GM10266 (cell line): ENCODE measurements around the gene ELP6.
"Not testable (repeated sequence)": the region's sequence is repeated elsewhere in the genome, so short reads cannot be mapped to it uniquely, and the experiment has no call there.

ENCODE experiments used
- DNase-seq: peaks from one replicate; pipeline ENCODE4 v3.0.0; 2012; ENCODE audit errors: extremely low spot score
- TF ChIP-seq, protein P1 (sequence below): IDR thresholded peaks from 2 replicates; pipeline ENCODE4 v1.5.1; 2012; ENCODE audit warnings: mild to moderate bottlenecking, low read depth; ENCODE audit not compliant: control insufficient read depth, insufficient read depth; ENCODE audit errors: missing control alignments

ELP6 gene

DNA sequence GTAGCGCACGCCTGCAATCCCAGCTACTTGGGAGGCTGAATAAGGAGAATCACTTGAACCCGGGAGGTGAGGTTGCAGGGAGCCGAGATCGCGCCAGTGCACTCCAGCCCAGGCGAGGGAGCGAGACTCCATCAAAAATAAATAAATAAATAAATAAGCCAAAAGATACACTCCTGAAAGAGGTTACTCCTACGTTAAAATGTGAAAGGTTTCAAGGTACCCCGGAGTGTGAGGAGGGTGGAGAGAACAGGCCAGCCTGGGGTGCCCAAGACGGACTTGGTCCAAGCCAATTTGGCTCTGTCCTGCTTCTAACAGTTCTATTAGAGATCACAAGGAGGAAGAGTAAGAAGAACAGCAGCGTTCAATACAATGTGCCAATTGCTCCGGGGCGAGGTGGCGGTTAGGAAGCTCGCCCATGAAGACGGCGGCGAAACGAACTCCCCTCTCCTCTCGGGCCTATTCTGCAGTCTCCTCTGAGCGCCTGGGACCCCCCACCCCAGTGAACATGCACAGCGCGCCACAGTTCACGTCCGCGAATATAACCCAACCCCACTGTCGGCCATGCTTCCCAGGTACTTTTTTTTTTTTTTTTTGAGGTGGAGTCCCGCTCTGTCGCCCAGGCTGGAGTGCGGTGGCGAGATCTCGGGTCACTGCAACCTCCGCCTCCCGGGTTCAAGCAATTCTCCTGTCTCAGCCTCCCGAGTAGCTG lies 942 bp downstream of the ELP6 start:
- TF ChIP-seq, protein P1, sequence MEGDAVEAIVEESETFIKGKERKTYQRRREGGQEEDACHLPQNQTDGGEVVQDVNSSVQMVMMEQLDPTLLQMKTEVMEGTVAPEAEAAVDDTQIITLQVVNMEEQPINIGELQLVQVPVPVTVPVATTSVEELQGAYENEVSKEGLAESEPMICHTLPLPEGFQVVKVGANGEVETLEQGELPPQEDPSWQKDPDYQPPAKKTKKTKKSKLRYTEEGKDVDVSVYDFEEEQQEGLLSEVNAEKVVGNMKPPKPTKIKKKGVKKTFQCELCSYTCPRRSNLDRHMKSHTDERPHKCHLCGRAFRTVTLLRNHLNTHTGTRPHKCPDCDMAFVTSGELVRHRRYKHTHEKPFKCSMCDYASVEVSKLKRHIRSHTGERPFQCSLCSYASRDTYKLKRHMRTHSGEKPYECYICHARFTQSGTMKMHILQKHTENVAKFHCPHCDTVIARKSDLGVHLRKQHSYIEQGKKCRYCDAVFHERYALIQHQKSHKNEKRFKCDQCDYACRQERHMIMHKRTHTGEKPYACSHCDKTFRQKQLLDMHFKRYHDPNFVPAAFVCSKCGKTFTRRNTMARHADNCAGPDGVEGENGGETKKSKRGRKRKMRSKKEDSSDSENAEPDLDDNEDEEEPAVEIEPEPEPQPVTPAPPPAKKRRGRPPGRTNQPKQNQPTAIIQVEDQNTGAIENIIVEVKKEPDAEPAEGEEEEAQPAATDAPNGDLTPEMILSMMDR, result no peak
- no peak for DNase-seq

DNA sequence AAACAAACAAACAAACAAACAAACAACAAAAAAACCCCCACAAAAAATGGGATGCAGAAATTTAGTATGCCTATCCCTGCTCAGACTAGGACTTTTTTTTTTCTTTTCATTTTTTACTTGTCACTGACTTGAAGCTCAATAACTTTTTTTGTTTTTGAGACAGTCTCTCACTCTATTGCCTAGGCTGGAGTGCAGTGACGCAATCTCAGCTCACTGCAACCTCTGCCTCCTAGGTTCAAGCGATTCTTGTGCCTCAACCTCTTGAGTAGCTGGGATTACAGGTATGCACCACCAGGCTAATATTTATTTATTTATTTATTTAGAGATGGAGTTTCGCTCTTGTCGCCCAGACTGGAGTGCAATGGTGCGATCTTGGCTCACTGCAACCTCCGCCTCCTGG lies 8.2 kb downstream of the ELP6 start:
- DNase-seq, result not testable (repeated sequence)

DNA sequence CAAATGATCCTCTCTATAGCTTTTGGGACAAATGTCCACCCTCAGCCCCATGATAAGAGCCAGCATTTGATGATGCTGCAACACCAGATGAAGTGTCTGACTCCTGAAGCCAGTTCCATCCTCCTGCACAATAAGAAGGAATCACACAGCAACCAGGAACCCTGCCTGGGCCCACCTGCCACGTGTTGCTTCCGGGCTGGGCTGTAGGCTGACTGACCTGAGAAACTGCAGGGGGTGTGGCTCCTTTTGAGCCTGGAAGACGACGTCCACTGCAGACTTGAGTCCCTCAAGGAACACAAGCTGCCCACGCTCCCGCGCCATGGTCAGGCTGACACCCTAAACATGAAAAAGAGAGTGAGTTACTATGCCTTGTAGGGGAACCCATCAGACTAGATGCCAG lies 9.4 kb downstream of the ELP6 start:
- TF ChIP-seq, protein P1, result no peak
- DNase-seq, result no peak

DNA sequence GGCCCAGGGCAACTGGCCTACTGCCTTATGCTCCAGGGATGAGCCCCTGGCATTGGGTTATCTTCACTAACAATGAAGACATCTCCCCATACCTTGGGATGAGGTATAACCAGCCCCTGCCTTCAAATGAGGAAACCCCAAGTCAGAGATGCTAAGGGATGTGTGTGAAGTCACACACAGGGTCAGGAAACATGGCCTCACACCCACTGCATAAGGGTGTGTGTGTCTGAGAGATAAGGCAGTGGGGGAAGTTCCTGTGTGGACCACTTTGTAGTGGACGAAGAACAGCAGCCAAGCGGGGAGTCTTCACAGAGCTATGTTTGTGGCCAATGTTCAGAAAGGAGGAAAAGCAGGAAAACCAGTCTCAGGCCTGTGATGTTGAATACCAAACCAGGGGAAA lies 10.5 kb downstream of the ELP6 start:
- TF ChIP-seq, protein P1, result no peak

DNA sequence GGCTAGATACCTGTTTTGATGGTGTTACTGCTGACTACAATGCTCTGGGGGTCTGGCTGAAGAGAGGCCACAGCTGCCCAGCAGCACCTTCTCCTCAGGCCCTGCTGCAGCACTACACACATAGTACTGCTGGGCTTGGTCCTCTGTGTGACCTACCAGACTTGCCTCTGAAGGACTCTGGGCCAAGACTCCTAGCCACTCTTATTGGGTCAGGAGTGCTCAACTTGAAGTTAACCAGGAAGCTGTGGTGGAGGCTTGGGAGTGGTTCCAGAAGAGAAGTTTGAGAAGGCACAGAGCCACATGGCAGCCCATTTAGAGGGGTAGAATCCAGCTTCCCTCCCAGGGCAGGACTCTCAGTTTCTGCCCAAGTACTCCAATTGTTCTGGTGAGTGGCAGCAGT lies 16.6 kb downstream of the ELP6 start:
- TF ChIP-seq, protein P1, result no peak
- DNase-seq, result no peak

More for the DNA sequence above, 10.5 kb downstream of the ELP6 start:
- no peak for DNase-seq

DNA sequence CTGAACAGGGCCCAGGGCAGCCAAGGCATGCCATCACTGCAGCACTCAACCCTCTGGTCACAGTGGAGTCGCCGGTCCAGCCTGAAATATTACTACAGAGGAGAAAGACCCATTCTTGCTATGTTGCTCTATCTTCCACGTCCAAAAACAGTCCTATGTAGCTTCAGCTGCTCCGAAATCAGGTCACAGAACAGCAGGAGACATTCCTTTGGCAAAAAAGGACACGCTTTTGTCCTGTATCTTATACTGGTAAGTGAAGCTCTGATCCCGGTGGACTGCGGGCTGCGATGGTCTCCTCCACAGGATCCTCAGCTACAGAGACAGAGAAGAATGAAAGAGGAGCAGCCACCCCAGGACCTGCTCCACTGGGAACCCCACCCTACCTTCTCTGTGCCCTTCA lies 17.6 kb downstream of the ELP6 start:
- no peak for DNase-seq
- TF ChIP-seq, protein P1, result no peak

DNA sequence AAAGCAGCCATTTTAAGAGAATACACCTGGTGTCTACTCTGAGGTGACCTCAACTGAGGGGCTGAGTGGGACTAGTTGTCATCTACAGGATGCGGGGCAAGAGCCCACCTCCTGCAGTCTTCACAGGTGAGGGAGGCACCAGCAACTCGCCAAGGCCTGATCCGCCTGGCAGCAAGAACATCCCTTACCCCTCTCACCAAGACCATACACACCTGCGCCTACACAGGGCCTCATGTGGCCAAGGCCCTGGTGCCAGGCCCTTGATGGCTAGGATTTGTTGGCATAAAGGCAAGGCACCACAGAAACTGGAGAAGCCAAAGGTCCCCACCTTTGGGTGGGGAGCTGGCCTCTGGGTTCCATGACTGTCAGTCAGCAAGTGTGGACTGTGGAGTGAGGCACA lies 18.4 kb downstream of the ELP6 start:
- no peak for DNase-seq
- TF ChIP-seq, protein P1, result no peak

DNA sequence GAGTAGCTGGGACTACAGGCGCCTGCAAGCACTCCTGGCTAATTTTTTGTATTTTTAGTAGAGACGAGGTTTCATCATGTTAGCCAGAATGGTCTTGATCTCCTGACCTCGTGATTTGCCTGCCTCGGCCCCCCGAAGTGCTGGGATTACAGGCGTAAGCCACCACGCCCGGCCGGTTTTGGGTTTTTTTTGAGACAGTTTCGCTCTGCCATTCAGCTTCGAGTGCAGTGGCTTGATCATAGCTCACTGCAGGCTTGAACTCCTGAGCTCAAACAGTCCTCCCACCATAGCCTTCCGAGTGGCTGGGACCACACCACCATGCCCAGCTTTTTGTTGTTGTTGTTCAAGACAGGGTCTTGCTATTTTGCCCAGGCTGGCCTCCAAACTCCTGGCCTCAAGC lies 21.7 kb downstream of the ELP6 start:
- TF ChIP-seq, protein P1, result no peak
- DNase-seq, result no peak
